Measurements from ENCODE around the gene REL. TPM values are rescaled to one million over a fixed set of nuclear protein-coding genes. Genes with fewer than 3 reads are reported as not detected.

Gene REL
- total RNA-seq, 2 donors from 2014 or later = 11.7 to 15.9 TPM

- no peaks in the 10 kb centered on the region for H3K9me3 ChIP-seq (ENCODE audit: control insufficient read depth, low read length)
- Mint-ChIP-seq H3K27ac (no peak overlapping the region), H3K27me3 (ENCODE audit: insufficient read depth) (peaks cover 2% of the 10 kb centered on the region), H3K4me1 (no peaks in the 10 kb centered on the region), H3K9me3 (no peaks in the 10 kb centered on the region), H3K36me3 (ENCODE audit: low read depth) (no peaks in the 10 kb centered on the region), H3K4me3 (no peak overlapping the region)
- H3K36me3 ChIP-seq (ENCODE audit: control insufficient read depth, insufficient read depth, low read length) = no peaks in the 10 kb centered on the region
- H3K27me3 ChIP-seq (ENCODE audit: control insufficient read depth, insufficient read depth, low read length, poor library complexity, severe bottlenecking) = no peaks in the 10 kb centered on the region
- no peak overlapping the region for H3K4me3 ChIP-seq (ENCODE audit: low read length)
- no peak overlapping the region for H3K9ac ChIP-seq (ENCODE audit: extremely low read depth, low read length, poor library complexity, severe bottlenecking)
- no peak overlapping the region for H3K27ac ChIP-seq (ENCODE audit: low read depth, low read length)
- DNase-seq = no peak
- no peaks in the 10 kb centered on the region for H3K4me1 ChIP-seq (ENCODE audit: control insufficient read depth, insufficient read depth, low read length)
- TF ChIP-seq CTCF (conservative IDR thresholded peaks at IDR 0.05) = no peak
- 93 to 100% methylated on average over 1 to 3 of the region's 3 CpGs for WGBS, 2 experiments (ENCODE audit: insufficient coverage in 1 of 2, insufficient read length in 1 of 2)
Measured at GRCh38 chr2:60873381-60873780, 8.0 kb upstream of the REL start.

GRCh38 chr2:60875520-60875919 is 5.9 kb upstream of the REL start:
- Mint-ChIP-seq H3K4me3 (no peak overlapping the region), H3K9me3 (no peaks in the 10 kb centered on the region), H3K27ac (no peak overlapping the region), H3K27me3 (ENCODE audit: insufficient read depth) (peaks cover 2% of the 10 kb centered on the region), H3K36me3 (ENCODE audit: low read depth) (no peaks in the 10 kb centered on the region), H3K4me1 (no peaks in the 10 kb centered on the region)
- no peaks in the 10 kb centered on the region for H3K36me3 ChIP-seq (ENCODE audit: control insufficient read depth, insufficient read depth, low read length)
- DNase-seq = no peak
- TF ChIP-seq CTCF (conservative IDR thresholded peaks at IDR 0.05) = no peak
- no peak overlapping the region for H3K4me3 ChIP-seq (ENCODE audit: low read length)
- H3K9me3 ChIP-seq (ENCODE audit: control insufficient read depth, low read length) = no peaks in the 10 kb centered on the region
- H3K27ac ChIP-seq (ENCODE audit: low read depth, low read length) = no peak overlapping the region
- H3K27me3 ChIP-seq (ENCODE audit: control insufficient read depth, insufficient read depth, low read length, poor library complexity, severe bottlenecking) = no peaks in the 10 kb centered on the region
- H3K9ac ChIP-seq (ENCODE audit: extremely low read depth, low read length, poor library complexity, severe bottlenecking) = no peak overlapping the region
- no peaks in the 10 kb centered on the region for H3K4me1 ChIP-seq (ENCODE audit: control insufficient read depth, insufficient read depth, low read length)

DNA sequence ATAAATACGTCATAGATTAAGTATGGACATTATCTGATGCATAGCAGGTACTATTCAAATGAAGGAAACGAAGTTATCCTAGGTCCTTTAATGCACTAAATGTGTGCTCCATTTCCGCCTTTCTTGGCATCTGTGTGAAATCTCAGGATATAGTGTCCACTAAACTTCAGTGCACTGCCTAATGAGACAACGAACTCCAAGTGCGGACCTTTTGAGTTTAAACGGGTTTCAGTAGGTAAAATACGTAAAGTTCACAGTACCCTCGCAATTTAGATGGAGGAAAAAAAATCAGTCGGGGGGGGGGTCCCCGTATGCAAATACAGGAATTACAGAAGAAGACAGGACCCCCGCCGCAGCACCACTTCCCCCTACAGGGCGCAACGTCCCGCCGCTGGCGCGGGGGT is 729 bp upstream of the REL start:
- Histone ChIP-seq H3K27ac (ENCODE audit: low read depth, low read length) (peak overlapping the region; percentile 75), H3K27me3 (ENCODE audit: control insufficient read depth, insufficient read depth, low read length, poor library complexity, severe bottlenecking) (no peaks in the 10 kb centered on the region)
- WGBS, 2 experiments (ENCODE audit: insufficient coverage in 1 of 2, insufficient read length in 1 of 2) = 13 to 56% methylated on average over 3 to 16 of the region's 18 CpGs

More for the DNA sequence above, 729 bp upstream of the REL start:
- Histone ChIP-seq H3K4me3 (ENCODE audit: low read length) (peak overlapping the region; percentile 92), H3K4me1 (ENCODE audit: control insufficient read depth, insufficient read depth, low read length) (no peaks in the 10 kb centered on the region), H3K9ac (ENCODE audit: extremely low read depth, low read length, poor library complexity, severe bottlenecking) (peak overlapping the region; percentile 71), H3K36me3 (ENCODE audit: control insufficient read depth, insufficient read depth, low read length) (no peaks in the 10 kb centered on the region), H3K9me3 (ENCODE audit: control insufficient read depth, low read length) (no peaks in the 10 kb centered on the region)
- Mint-ChIP-seq H3K4me1 (peaks cover 23% of the 10 kb centered on the region), H3K9me3 (no peaks in the 10 kb centered on the region), H3K27me3 (ENCODE audit: insufficient read depth) (peaks cover 2% of the 10 kb centered on the region), H3K27ac (peak overlapping the region; percentile 93), H3K4me3 (peak overlapping the region; percentile 88), H3K36me3 (ENCODE audit: low read depth) (no peaks in the 10 kb centered on the region)
- DNase-seq = no peak
- peak; percentile 51 for TF ChIP-seq CTCF (conservative IDR thresholded peaks at IDR 0.05)
